ENCODE measurements around the gene NAPG. TPM values are rescaled to one million over a fixed set of nuclear protein-coding genes. Genes with fewer than 3 reads are reported as not detected.

NAPG gene
- total RNA-seq: 10 to 100 TPM; 36.5 to 37.9 TPM

DNA sequence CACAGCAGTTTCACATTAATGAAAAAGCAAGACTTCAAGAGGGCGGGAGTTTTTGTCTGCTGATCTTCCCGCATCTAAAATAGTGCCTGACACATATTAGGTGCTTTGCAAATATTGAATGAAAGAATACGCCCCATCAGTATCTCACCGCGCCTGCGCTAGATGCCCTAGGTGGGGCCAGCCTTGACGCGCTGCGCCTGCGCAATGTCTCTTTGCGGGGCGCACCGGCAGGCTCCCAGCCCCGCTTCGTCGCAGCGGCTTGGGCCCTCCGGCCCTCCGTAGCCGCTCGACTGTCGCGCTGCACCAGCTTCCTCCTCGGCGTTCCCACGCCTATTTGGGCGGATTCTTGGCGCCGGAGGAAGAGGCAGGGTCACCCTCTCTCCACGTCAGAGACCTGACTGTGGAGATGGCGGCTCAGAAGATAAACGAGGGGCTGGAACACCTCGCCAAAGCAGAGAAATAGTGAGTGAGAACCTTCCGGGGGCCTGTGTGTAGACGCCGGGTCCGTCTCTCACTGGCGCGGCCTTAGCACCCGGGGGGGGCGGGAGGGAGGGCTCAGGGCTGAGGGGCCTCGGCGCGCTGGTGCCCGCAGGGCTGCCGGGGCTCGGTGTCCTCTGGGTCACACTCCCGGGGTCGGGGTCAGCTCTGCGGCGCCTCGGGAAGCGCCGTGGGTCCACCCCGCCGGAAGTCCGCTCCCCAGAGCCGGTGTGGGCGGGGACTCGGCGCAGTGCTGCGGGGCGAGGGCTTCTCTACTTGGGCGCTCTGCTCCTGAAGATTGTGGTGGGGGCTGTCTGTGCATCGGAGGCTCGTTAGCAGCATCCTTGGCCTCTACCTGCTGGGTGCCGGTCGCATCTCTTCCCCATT, at the start of gene NAPG:
Gene NAPG, plus strand, starts transcription at position 331 of the 864 bp plus-strand sequence. Its CDS starts 76 bp downstream, at position 407.
- H3K4me3 Mint-ChIP-seq: peak within 1 kb of the TSS; percentile 90 to 95
- H3K4me1 Mint-ChIP-seq (ENCODE audit: low read depth): peaks cover 54% of the 10 kb centered on the region
- peak; percentile 92 for DNase-seq
- peaks cover 1% of the 10 kb centered on the region in 2 donors for H3K36me3 Mint-ChIP-seq (ENCODE audit: insufficient read depth in 2 of 2)
- H3K27me3 Mint-ChIP-seq (ENCODE audit: low read depth): no peaks in the 10 kb centered on the region
- peak; percentile 87 for ATAC-seq (replicated peaks in 1 of 2)
- peak within 1 kb of the TSS; percentile 97 for H3K27ac Mint-ChIP-seq
- no peaks in the 10 kb centered on the region for H3K9me3 Mint-ChIP-seq

DNA sequence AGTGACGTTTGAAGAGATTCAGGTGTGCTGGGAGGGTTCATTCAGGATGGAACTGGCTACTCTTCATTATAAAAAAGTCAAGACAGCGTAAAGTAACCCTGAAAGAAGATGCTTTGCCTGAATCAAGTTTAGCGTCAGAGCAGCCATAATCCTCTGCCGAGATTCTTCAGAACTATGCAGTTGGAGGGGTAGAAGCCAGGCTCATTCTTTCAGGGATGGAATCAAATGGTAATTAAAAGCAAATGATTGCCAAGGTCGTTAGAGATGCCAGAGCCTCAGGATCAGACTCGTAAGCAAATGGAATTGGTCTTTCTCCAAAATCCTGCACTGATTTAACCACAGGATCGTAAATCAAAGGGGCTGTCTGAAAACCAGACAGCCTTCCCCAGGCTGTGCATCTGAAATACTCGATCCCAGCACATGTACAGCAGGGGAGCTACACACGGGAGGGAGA, 49.5 kb upstream of the NAPG start:
- H3K4me3 Mint-ChIP-seq: no peak overlapping the region
- peaks cover 24% of the 10 kb centered on the region for H3K27me3 Mint-ChIP-seq (ENCODE audit: low read depth)
- no peak for DNase-seq
- H3K9me3 Mint-ChIP-seq: no peaks in the 10 kb centered on the region
- no peaks in the 10 kb centered on the region for H3K36me3 Mint-ChIP-seq (ENCODE audit: insufficient read depth in 2 of 2)
- H3K27ac Mint-ChIP-seq: no peak overlapping the region
- no peak for ATAC-seq (replicated peaks in 1 of 2)
- no peaks in the 10 kb centered on the region for H3K4me1 Mint-ChIP-seq (ENCODE audit: low read depth)

DNA sequence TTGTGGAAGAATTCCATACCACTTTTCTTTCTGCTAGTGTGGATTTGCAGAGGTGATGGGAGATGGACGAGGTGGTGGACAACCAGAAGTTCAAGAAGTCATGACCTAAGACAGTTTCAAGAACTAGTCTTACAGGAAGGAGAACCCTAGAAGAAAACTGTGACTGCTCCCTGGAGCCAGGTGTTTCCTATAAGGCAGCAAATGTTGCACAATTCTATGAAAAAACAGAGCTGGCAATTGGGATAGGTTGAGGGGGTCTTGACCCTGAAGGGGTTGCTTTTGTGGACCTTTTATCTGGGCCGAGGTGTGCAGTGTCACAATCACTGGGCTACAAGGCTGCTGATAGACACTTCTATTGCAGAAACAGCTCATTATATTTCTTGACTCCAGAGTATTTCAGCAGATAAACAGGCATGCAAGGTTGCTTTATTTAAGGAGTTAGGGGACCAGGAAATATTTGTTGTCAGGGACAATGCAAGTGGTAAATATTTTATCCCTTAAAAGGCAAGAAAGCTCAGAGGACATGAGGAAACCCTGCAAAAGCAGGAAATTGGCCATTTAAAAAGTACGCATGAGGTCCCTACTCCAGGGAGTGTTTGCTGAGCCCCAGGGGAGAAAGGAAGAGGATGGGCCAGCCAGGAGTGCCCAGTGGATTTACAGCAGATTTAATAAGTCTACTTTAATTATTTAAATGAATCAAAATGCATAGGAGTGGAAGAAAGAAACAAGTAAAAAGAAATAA, 48.5 kb upstream of the NAPG start:
- DNase-seq (no peak), ATAC-seq (replicated peaks in 1 of 2) (no peak)
- Mint-ChIP-seq H3K4me3 (no peak overlapping the region), H3K4me1 (ENCODE audit: low read depth) (no peaks in the 10 kb centered on the region), H3K9me3 (no peaks in the 10 kb centered on the region), H3K27me3 (ENCODE audit: low read depth) (peaks cover 24% of the 10 kb centered on the region), H3K27ac (no peak overlapping the region), H3K36me3 (ENCODE audit: insufficient read depth in 2 of 2) (no peaks in the 10 kb centered on the region)

DNA sequence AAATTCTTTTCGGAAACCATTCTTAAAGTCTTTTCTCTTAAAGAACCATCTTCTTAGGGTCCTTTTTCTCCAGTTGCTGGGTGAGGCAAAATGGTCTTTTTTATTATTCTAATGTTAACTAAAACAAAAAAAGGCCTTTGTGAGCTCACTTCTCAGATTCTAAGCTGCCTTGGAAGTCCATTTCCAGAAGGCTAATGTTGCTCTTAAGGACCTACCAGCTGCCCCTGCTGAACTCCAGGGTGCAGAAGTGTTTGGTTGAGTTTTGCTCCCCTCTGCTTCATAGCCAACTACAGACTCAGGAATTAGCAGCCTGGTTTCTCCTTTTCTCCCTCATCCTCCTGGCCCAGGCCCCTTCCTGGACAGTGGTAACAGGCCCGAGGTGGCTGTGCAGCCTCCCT, 48.0 kb upstream of the NAPG start:
- Mint-ChIP-seq H3K4me3 (no peak overlapping the region), H3K36me3 (ENCODE audit: insufficient read depth in 2 of 2) (no peaks in the 10 kb centered on the region), H3K27me3 (ENCODE audit: low read depth) (peaks cover 24% of the 10 kb centered on the region), H3K27ac (no peak overlapping the region), H3K4me1 (ENCODE audit: low read depth) (no peaks in the 10 kb centered on the region), H3K9me3 (no peaks in the 10 kb centered on the region)
- ATAC-seq (replicated peaks in 1 of 2) (no peak), DNase-seq (no peak)

DNA sequence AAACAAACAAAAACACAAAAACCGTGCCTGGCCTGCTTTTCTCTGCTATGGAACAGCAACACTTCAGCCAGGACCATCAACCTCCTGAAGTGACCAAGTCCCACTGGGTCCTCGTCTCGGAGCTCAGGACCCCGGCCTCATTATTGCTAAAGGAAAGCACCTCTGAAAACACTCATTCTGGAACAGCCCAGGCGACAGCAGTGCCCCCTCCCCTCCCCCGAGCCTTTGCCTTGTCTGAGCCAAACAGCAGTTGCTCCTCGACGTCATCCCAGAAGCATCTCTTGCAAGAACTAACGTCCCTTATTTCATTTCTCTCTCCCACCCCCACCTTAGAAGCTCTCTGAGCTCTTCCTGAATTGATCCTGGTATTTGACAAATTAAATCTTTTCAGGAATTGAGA, 44.0 kb upstream of the NAPG start:
- peaks cover 5% of the 10 kb centered on the region for H3K27me3 Mint-ChIP-seq (ENCODE audit: low read depth)
- peaks cover 8% of the 10 kb centered on the region for H3K4me1 Mint-ChIP-seq (ENCODE audit: low read depth)
- no peak overlapping the region for H3K27ac Mint-ChIP-seq
- DNase-seq: no peak
- no peaks in the 10 kb centered on the region for H3K36me3 Mint-ChIP-seq (ENCODE audit: insufficient read depth in 2 of 2)
- no peak overlapping the region for H3K4me3 Mint-ChIP-seq
- ATAC-seq (replicated peaks in 1 of 2): no peak
- H3K9me3 Mint-ChIP-seq: no peaks in the 10 kb centered on the region

DNA sequence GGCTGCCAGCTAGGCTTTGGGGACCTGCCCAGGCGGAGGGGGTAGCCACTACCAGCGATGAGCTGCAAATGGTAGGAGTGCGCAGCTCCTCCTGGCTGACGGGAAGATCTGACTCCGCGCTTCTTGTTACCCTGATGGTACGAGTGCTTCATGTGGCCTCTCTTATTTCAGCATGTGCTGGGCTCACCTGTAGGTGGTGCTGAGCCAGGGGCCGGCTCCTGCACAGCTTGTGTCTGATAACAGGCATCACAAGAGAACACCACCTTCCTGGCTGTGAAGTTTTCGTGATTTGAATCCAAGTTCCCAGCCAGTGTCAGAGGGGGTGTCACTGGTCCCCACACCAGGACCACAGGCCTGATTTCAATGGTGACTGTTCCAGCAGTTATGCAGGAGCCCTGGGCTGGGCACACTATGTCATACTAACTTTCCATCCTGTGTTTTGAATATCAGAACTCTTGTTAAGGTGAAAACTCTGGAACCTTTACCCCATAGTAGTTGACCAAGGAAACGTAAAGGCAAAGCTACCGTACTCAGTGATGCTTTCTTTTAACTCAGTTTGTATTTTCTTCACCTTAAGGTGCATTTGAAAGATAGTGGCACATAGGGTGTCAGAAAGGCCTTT, 43.4 kb upstream of the NAPG start:
- ATAC-seq (replicated peaks in 1 of 2) (no peak), DNase-seq (no peak)
- Mint-ChIP-seq H3K27me3 (ENCODE audit: low read depth) (no peaks in the 10 kb centered on the region), H3K36me3 (ENCODE audit: insufficient read depth in 2 of 2) (no peaks in the 10 kb centered on the region), H3K9me3 (no peaks in the 10 kb centered on the region), H3K4me1 (ENCODE audit: low read depth) (peaks cover 8% of the 10 kb centered on the region), H3K4me3 (no peak overlapping the region), H3K27ac (no peak overlapping the region)

DNA sequence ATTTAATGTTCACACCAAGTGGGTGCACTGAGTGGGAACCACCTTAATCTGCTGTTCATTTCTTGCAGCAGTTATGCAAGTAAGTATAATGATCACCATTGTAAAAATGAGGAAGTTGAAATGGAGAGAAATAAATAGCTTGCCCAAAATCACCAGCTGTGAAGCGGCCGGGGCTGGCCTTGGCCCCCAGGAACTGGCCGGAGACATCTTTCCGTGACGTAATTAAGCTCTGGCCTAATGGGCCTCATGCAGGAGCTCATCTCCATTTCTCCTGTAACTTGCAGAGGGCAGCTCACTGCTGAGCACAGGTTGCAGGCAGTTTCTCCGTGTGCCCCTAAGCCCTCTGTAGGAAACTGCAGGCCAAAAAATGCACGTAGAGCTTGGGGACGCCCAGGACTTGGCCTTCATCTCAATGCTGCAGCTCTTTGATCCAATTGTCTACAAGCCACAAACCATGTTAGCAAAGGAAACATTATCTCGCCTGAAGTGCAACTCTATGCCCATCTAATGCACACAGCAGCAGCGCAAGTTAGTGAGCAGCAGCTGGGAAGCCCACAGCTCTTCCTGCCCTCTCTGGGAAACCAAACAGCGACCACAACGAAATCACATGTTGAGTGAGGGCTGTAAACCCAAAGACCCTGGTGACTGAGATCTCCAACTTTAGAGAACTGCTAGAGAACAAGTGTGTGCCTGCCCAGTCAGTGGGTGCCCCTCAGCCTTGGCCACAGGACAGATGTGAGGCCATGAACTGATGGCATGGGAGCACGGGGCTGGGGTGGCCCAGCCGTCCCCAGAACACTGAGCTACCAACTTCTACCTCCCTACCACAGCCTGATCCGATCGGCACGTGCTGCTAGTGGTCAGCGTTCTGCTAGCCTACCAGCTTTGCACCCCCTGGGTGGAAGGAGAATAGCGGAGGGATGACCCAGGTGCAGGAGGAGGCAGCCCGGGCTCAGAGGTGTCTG, 42.6 kb upstream of the NAPG start:
- DNase-seq: peak in 1 of 2 donors; percentile 10
- Mint-ChIP-seq H3K4me3 (no peak overlapping the region), H3K9me3 (no peaks in the 10 kb centered on the region), H3K27ac (no peak overlapping the region), H3K4me1 (ENCODE audit: low read depth) (peaks cover 8% of the 10 kb centered on the region), H3K27me3 (ENCODE audit: low read depth) (no peaks in the 10 kb centered on the region), H3K36me3 (ENCODE audit: insufficient read depth in 2 of 2) (no peaks in the 10 kb centered on the region)
- ATAC-seq (replicated peaks in 1 of 2): peak; percentile 41 to 72

DNA sequence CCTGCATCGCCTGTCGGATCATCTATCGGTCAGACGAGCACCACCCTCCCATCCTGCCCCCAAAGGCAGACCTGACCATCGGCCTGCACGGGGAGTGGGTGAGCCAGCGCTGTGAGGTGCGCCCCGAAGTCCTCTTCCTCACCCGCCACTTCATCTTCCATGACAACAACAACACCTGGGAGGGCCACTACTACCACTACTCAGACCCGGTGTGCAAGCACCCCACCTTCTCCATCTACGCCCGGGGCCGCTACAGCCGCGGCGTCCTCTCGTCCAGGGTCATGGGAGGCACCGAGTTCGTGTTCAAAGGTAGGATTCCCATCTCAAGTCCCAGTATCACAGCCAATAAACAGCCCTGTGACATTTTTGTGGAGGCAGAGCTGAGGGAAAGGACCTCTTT, 40.4 kb upstream of the NAPG start:
- peaks cover 12% of the 10 kb centered on the region for H3K4me1 Mint-ChIP-seq (ENCODE audit: low read depth)
- no peak overlapping the region for H3K4me3 Mint-ChIP-seq
- no peak for ATAC-seq (replicated peaks in 1 of 2)
- no peak for DNase-seq
- H3K27me3 Mint-ChIP-seq (ENCODE audit: low read depth): no peaks in the 10 kb centered on the region
- no peaks in the 10 kb centered on the region for H3K9me3 Mint-ChIP-seq
- no peaks in the 10 kb centered on the region for H3K36me3 Mint-ChIP-seq (ENCODE audit: insufficient read depth in 2 of 2)
- H3K27ac Mint-ChIP-seq: no peak overlapping the region

DNA sequence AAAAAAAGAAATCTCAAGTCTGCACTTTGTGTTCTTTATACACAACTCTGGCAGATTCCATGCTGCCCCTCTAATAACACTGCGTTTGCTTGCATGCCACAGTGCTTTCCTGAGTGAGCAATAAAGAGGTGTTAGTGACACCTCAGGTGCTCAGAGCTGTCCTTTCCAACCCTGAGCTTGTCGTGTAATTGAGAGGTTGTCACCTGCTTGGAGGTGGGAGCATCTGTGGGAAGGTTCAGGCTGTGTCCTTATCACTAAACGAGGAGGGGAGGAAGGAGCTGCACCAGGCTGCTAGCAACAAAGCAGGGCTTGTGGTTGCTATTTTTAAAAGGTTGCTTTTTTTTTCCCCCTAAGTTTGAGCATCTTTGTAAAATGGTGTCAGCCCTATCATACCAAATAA, 39.5 kb upstream of the NAPG start:
- no peak overlapping the region for H3K4me3 Mint-ChIP-seq
- no peaks in the 10 kb centered on the region for H3K36me3 Mint-ChIP-seq (ENCODE audit: insufficient read depth in 2 of 2)
- no peaks in the 10 kb centered on the region for H3K9me3 Mint-ChIP-seq
- no peak overlapping the region for H3K27ac Mint-ChIP-seq
- DNase-seq: no peak
- peaks cover 19% of the 10 kb centered on the region for H3K4me1 Mint-ChIP-seq (ENCODE audit: low read depth)
- ATAC-seq (replicated peaks in 1 of 2): no peak
- H3K27me3 Mint-ChIP-seq (ENCODE audit: low read depth): no peaks in the 10 kb centered on the region

DNA sequence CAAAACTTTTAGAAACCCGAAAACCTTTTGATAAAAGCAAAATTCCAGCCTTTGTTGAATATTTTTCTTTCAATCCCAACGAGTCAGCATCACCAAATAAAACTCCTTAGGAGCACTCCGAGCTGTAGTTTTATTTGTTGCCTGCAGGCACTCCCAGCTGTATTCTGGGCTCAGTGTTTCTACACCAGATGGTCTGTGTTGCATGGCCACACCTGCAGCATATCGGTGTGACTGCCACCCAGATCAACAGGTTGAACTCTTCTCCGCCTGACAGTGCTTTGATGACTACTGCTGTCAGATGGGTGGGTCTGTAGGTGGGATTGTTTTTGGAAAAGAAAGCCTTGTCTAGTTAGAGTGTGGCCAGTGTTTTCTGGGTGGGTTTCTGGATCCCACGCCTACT, 38.7 kb upstream of the NAPG start:
- no peak for ATAC-seq (replicated peaks in 1 of 2)
- H3K36me3 Mint-ChIP-seq (ENCODE audit: insufficient read depth in 2 of 2): no peaks in the 10 kb centered on the region
- peaks cover 19% of the 10 kb centered on the region for H3K4me1 Mint-ChIP-seq (ENCODE audit: low read depth)
- H3K27me3 Mint-ChIP-seq (ENCODE audit: low read depth): no peaks in the 10 kb centered on the region
- H3K27ac Mint-ChIP-seq: no peak overlapping the region
- DNase-seq: no peak
- H3K9me3 Mint-ChIP-seq: no peaks in the 10 kb centered on the region
- H3K4me3 Mint-ChIP-seq: no peak overlapping the region

DNA sequence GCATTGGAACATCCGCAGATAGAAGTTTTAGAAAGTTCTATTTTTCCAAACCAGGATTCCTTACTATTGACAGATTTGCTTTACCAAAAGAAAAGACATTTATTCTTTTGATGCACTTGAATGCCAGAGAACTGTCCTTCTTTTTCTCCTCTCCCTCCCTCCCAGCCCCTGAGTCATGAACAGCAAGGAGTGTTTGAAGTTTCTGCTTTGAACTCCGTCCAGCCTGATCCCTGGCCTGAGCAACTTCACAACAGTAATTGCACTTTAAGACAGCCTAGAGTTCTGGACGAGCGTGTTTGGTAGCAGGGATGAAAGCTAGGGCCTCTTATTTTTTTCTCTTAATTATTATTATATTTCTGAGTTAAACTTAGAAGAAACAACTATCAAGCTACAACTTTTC, 37.8 kb upstream of the NAPG start:
- peaks cover 18% of the 10 kb centered on the region for H3K4me1 Mint-ChIP-seq (ENCODE audit: low read depth)
- no peak overlapping the region for H3K27ac Mint-ChIP-seq
- no peak for DNase-seq
- H3K4me3 Mint-ChIP-seq: no peak overlapping the region
- H3K9me3 Mint-ChIP-seq: no peaks in the 10 kb centered on the region
- no peaks in the 10 kb centered on the region for H3K36me3 Mint-ChIP-seq (ENCODE audit: insufficient read depth in 2 of 2)
- H3K27me3 Mint-ChIP-seq (ENCODE audit: low read depth): no peaks in the 10 kb centered on the region
- no peak for ATAC-seq (replicated peaks in 1 of 2)

DNA sequence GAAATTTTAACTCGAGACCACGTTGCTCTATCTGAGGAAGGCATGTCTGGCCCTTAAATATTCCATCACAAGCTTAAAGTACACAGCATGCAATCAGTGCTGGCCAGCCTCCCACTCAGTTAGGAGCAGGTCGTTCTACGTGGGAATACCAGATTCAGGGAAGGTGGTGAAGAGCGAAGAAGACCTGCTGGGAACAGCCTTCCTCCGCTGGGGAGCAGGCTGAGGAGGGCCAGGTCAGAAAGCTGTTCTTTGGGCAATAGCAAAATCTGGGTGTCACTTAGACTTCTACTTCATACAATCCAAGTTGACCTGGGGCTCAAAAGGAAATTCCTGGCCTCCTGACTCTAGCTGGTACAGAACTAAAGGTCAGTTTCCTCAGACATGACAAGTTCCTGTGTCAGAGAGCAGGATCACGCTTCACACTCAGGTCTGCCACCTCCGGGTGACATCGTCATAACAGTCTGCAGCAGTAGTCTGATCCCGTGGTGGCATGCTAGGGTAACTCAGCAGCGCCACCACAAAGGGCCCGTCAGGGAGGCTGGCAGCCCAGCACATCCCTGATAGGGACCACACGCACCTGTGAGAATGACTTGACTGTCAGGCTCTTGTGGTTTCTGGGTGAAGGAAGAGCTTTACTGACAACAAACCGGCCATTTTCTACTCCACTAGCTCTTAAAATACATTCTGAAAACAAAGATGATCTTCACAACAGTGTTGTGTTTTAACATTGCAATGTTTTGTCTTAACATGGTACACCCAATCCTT, 35.2 kb upstream of the NAPG start:
- Mint-ChIP-seq H3K27ac (no peak overlapping the region), H3K4me3 (no peak overlapping the region), H3K9me3 (no peaks in the 10 kb centered on the region)

More for the DNA sequence above, 35.2 kb upstream of the NAPG start:
- DNase-seq (peak; percentile 73 to 82), ATAC-seq (replicated peaks in 1 of 2) (peak; percentile 100)
- no peaks in the 10 kb centered on the region for H3K27me3 Mint-ChIP-seq (ENCODE audit: low read depth)
- peaks cover 12% of the 10 kb centered on the region for H3K4me1 Mint-ChIP-seq (ENCODE audit: low read depth)
- H3K36me3 Mint-ChIP-seq (ENCODE audit: insufficient read depth in 2 of 2): no peaks in the 10 kb centered on the region
